HEK293 (cell line): ENCODE results near the gene CBFA2T2.

Experiments
- CTCF ChIA-PET: fragments of 350-600 bp; formaldehyde crosslinking; extraction: SDS; loops from one replicate; lab custom pipeline; 2021; ENCODE audit warnings: antibody characterized with exemption; lab: Yijun Ruan, JAX
- POLR2A ChIA-PET: fragments of 300-600 bp; formaldehyde crosslinking; extraction: SDS; loops from one replicate; lab custom pipeline; 2020; ENCODE audit warnings: antibody characterized with exemption, inconsistent platforms; lab: Yijun Ruan, JAX
- H3K27ac ChIP-seq: fragments of 200-500 bp; sonication (Bioruptor generic); 2 replicates; pipeline ENCODE4 v1.5.1; 2014; ENCODE audit warnings: low read depth, low read length, control low read depth, inconsistent platforms; ENCODE audit errors: extremely low read depth
- H3K36me3 ChIP-seq, 2 experiments: fragments of 200-500 bp in 1 of 2; sonication (Bioruptor generic) in 1 of 2; 1 replicate in 1 of 2; 2 replicates in 1 of 2; pipeline ENCODE4 v1.5.1; 2014 to 2017; ENCODE audit warnings: inconsistent platforms in 2 of 2, low read length in 2 of 2; ENCODE audit not compliant: control insufficient read depth in 2 of 2, insufficient read depth in 1 of 2
- H3K4me1 ChIP-seq: fragments of 200-500 bp; sonication (Bioruptor generic); 2 replicates; pipeline ENCODE4 v1.5.1; 2014; ENCODE audit warnings: mild to moderate bottlenecking, low read length, inconsistent platforms; ENCODE audit not compliant: control insufficient read depth, insufficient read depth
- H3K4me3 ChIP-seq: 2 replicates; pipeline ENCODE4 v1.5.1; 2011; ENCODE audit warnings: low read depth, mild to moderate bottlenecking, control low read depth, low read length, moderate library complexity
- H3K9me3 ChIP-seq: fragments of 200-500 bp; sonication (Bioruptor generic); 2 replicates; pipeline ENCODE4 v1.5.1; 2014; ENCODE audit warnings: low read depth, low read length, inconsistent platforms; ENCODE audit not compliant: control insufficient read depth, insufficient read depth
- GLIS1 ChIP-seq: fragments of 450-650 bp; formaldehyde crosslinking; IDR thresholded peaks from 2 replicates; pipeline ENCODE4 v1.5.1; 2016; ENCODE audit warnings: missing biosample characterization, missing genetic modification characterization
- PATZ1 ChIP-seq: fragments of 450-650 bp; formaldehyde crosslinking; IDR thresholded peaks from 2 replicates; pipeline ENCODE4 v1.5.1; 2016; ENCODE audit warnings: missing biosample characterization, missing genetic modification characterization
- ZBTB7A ChIP-seq: fragments of 450-650 bp; formaldehyde crosslinking; IDR thresholded peaks from 2 replicates; pipeline ENCODE4 v1.5.1; 2016; ENCODE audit warnings: low read depth, missing biosample characterization, missing genetic modification characterization
- ZNF138 ChIP-seq: fragments of 450-650 bp; formaldehyde crosslinking; IDR thresholded peaks from 2 replicates; pipeline ENCODE4 v1.5.1; 2016; ENCODE audit warnings: missing biosample characterization, missing genetic modification characterization, borderline replicate concordance
- ZNF157 ChIP-seq: fragments of 450-650 bp; formaldehyde crosslinking; IDR thresholded peaks from 2 replicates; pipeline ENCODE4 v1.5.1; 2016; ENCODE audit warnings: missing biosample characterization, missing genetic modification characterization
- ZNF175 ChIP-seq: fragments of 450-650 bp; formaldehyde crosslinking; IDR thresholded peaks from 2 replicates; pipeline ENCODE4 v1.5.1; 2016; ENCODE audit warnings: missing biosample characterization, missing genetic modification characterization
- ZNF221 ChIP-seq: fragments of 450-650 bp; formaldehyde crosslinking; IDR thresholded peaks from 2 replicates; pipeline ENCODE4 v1.5.1; 2017; ENCODE audit warnings: missing biosample characterization, missing genetic modification characterization, borderline replicate concordance
- ZNF302 ChIP-seq: fragments of 450-650 bp; formaldehyde crosslinking; IDR thresholded peaks from 2 replicates; pipeline ENCODE4 v1.5.1; 2016; ENCODE audit warnings: missing biosample characterization, missing genetic modification characterization, low read depth
- ZNF449 ChIP-seq: fragments of 450-650 bp; formaldehyde crosslinking; IDR thresholded peaks from 2 replicates; pipeline ENCODE4 v1.5.1; 2017; ENCODE audit warnings: missing biosample characterization, mild to moderate bottlenecking, missing genetic modification characterization, moderate library complexity
- ZNF514 ChIP-seq: fragments of 450-650 bp; formaldehyde crosslinking; IDR thresholded peaks from 2 replicates; pipeline ENCODE4 v1.5.1; 2016; ENCODE audit warnings: missing biosample characterization, missing genetic modification characterization
- ZNF529 ChIP-seq: fragments of 450-650 bp; formaldehyde crosslinking; IDR thresholded peaks from 2 replicates; pipeline ENCODE4 v1.5.1; 2017; ENCODE audit warnings: missing genetic modification characterization, missing biosample characterization; ENCODE audit not compliant: insufficient replicate concordance
- ZNF558 ChIP-seq: fragments of 450-650 bp; formaldehyde crosslinking; IDR thresholded peaks from 2 replicates; pipeline ENCODE4 v1.5.1; 2016; ENCODE audit warnings: missing biosample characterization, missing genetic modification characterization
- ZNF621 ChIP-seq: fragments of 450-650 bp; formaldehyde crosslinking; IDR thresholded peaks from 2 replicates; pipeline ENCODE4 v1.5.1; 2017; ENCODE audit warnings: missing biosample characterization, missing genetic modification characterization
- ZNF677 ChIP-seq: fragments of 450-650 bp; IDR thresholded peaks from 2 replicates; pipeline ENCODE4 v1.5.0; 2018; ENCODE audit warnings: missing biosample characterization, mild to moderate bottlenecking, missing genetic modification characterization, moderate library complexity
- ZNF701 ChIP-seq: fragments of 450-650 bp; formaldehyde crosslinking; IDR thresholded peaks from 2 replicates; pipeline ENCODE4 v1.5.1; 2016; ENCODE audit warnings: missing biosample characterization, missing genetic modification characterization
- TF ChIP-seq, protein P1 (sequence below): fragments of 450-650 bp; formaldehyde crosslinking; IDR thresholded peaks from 2 replicates; pipeline ENCODE4 v1.5.1; 2016; ENCODE audit warnings: missing biosample characterization, missing genetic modification characterization
- TF ChIP-seq, protein P2 (sequence below): fragments of 450-650 bp; formaldehyde crosslinking; IDR thresholded peaks from 2 replicates; pipeline ENCODE4 v1.5.1; 2016; ENCODE audit warnings: missing biosample characterization, missing genetic modification characterization, low read depth

The CBFA2T2 gene

DNA sequence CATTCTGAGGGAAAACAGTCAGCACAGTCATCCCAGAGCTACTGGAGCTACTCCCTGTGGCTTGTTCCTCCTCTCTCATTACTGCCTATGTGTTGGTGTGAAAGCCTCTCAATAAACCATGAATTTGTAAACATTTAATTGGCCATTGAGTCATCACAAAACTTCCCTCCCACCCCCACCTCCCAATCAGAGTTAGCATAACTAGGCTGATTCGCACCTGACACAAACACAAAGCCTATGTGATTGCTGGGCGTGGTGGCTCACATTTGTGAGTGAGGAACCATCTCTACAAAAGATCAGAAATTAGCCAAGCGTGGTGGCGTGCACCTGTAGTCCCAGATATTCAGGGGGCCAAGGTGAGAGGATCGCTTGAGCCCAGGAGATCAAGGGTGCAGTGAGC lies 29.2 kb upstream of the CBFA2T2 start:
- ChIA-PET CTCF (interaction anchor here (0.7 to 0.9 kb wide), 3 partner anchors 188 to 191 kb away, joined by 3 read pairs; no protein-coding TSS in a partner anchor), POLR2A (interaction anchor here (0.6 kb wide), 1 partner anchor 16 kb away, joined by 3 read pairs; no protein-coding TSS in a partner anchor)
- Histone ChIP-seq H3K27ac (no peak overlapping the region), H3K4me1 (no peaks in the 10 kb centered on the region), H3K36me3 (no peaks in the 10 kb centered on the region), H3K9me3 (no peaks in the 10 kb centered on the region), H3K4me3 (no peak overlapping the region)
- no peak for TF ChIP-seq ZNF621
- no peak for TF ChIP-seq ZNF221 (tag by site-specific recombination)
- TF ChIP-seq ZNF138 (tag by site-specific recombination): no peak
- no peak for TF ChIP-seq ZBTB7A (tag by site-specific recombination)
- no peak for TF ChIP-seq ZNF677 (tag by site-specific recombination)
- TF ChIP-seq ZNF157 (tag by site-specific recombination): no peak
- no peak for TF ChIP-seq PATZ1 (tag by site-specific recombination)
- TF ChIP-seq ZNF514 (tag by site-specific recombination): no peak
- no peak for TF ChIP-seq GLIS1 (tag by site-specific recombination)
- TF ChIP-seq ZNF558: no peak
- TF ChIP-seq, protein P1, sequence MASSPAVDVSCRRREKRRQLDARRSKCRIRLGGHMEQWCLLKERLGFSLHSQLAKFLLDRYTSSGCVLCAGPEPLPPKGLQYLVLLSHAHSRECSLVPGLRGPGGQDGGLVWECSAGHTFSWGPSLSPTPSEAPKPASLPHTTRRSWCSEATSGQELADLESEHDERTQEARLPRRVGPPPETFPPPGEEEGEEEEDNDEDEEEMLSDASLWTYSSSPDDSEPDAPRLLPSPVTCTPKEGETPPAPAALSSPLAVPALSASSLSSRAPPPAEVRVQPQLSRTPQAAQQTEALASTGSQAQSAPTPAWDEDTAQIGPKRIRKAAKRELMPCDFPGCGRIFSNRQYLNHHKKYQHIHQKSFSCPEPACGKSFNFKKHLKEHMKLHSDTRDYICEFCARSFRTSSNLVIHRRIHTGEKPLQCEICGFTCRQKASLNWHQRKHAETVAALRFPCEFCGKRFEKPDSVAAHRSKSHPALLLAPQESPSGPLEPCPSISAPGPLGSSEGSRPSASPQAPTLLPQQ (tag by site-specific recombination): no peak

GRCh38 chr20:33463332-33464101 lies 26.4 kb upstream of the CBFA2T2 start:
- ChIA-PET POLR2A (interaction anchor here (0.6 to 0.7 kb wide), 2 partner anchors 20 to 26 kb away, joined by 3 to 8 read pairs; partner anchors contain the start of gene SNTA1), CTCF (interaction anchor here (0.6 to 1.5 kb wide), 3 partner anchors 15 to 189 kb away, joined by 4 to 5 read pairs (median 4); no protein-coding TSS in a partner anchor)
- Histone ChIP-seq H3K9me3 (no peaks in the 10 kb centered on the region), H3K36me3 (no peaks in the 10 kb centered on the region), H3K4me3 (no peak overlapping the region), H3K27ac (no peak overlapping the region), H3K4me1 (no peaks in the 10 kb centered on the region)
- TF ChIP-seq, protein P2, sequence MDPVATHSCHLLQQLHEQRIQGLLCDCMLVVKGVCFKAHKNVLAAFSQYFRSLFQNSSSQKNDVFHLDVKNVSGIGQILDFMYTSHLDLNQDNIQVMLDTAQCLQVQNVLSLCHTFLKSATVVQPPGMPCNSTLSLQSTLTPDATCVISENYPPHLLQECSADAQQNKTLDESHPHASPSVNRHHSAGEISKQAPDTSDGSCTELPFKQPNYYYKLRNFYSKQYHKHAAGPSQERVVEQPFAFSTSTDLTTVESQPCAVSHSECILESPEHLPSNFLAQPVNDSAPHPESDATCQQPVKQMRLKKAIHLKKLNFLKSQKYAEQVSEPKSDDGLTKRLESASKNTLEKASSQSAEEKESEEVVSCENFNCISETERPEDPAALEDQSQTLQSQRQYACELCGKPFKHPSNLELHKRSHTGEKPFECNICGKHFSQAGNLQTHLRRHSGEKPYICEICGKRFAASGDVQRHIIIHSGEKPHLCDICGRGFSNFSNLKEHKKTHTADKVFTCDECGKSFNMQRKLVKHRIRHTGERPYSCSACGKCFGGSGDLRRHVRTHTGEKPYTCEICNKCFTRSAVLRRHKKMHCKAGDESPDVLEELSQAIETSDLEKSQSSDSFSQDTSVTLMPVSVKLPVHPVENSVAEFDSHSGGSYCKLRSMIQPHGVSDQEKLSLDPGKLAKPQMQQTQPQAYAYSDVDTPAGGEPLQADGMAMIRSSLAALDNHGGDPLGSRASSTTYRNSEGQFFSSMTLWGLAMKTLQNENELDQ: no peak
- TF ChIP-seq ZNF175 (tag by site-specific recombination) (no peak), ZNF302 (tag by site-specific recombination) (no peak), ZNF449 (no peak), ZNF529 (no peak), ZNF701 (tag by site-specific recombination) (no peak)
